AG10803 (cell line): ENCODE measurements around the gene ZNF678.

Source experiments
- DNase-seq: peaks from one replicate; pipeline ENCODE4 v3.0.0; 2010; ENCODE audit warnings: low read depth
- H3K4me3 ChIP-seq: 2 replicates; pipeline ENCODE4 v1.5.1; 2011; ENCODE audit warnings: mild to moderate bottlenecking, low read length, control low read depth
- TF ChIP-seq, protein P1 (sequence below): conservative IDR thresholded peaks from 2 replicates; pipeline ENCODE4 v1.5.1; 2011; ENCODE audit warnings: mild to moderate bottlenecking, low read length, control low read depth, inconsistent platforms

ZNF678 gene

DNA sequence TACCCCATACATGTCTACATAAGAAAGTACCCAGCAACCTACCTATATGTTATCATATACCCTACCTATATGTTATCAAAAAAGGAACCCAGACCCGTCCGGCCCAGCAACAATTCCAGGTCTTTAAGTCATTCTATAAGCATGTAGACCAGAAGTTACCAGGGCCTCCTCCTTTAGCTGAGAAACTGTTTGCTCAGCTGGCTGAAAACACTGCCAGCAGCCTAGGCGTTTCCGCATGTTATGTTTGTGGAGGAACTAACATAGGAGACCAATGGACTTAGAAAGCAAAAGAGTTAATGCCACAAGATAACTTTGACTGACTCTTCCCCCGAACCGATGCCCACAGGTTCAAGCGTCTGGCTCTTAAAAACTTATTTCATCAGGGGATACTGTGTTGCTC is 7.1 kb upstream of the ZNF678 start:
- H3K4me3 ChIP-seq, result no peak overlapping the region
- no peak for DNase-seq
- TF ChIP-seq, protein P1, sequence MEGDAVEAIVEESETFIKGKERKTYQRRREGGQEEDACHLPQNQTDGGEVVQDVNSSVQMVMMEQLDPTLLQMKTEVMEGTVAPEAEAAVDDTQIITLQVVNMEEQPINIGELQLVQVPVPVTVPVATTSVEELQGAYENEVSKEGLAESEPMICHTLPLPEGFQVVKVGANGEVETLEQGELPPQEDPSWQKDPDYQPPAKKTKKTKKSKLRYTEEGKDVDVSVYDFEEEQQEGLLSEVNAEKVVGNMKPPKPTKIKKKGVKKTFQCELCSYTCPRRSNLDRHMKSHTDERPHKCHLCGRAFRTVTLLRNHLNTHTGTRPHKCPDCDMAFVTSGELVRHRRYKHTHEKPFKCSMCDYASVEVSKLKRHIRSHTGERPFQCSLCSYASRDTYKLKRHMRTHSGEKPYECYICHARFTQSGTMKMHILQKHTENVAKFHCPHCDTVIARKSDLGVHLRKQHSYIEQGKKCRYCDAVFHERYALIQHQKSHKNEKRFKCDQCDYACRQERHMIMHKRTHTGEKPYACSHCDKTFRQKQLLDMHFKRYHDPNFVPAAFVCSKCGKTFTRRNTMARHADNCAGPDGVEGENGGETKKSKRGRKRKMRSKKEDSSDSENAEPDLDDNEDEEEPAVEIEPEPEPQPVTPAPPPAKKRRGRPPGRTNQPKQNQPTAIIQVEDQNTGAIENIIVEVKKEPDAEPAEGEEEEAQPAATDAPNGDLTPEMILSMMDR, result no peak

DNA sequence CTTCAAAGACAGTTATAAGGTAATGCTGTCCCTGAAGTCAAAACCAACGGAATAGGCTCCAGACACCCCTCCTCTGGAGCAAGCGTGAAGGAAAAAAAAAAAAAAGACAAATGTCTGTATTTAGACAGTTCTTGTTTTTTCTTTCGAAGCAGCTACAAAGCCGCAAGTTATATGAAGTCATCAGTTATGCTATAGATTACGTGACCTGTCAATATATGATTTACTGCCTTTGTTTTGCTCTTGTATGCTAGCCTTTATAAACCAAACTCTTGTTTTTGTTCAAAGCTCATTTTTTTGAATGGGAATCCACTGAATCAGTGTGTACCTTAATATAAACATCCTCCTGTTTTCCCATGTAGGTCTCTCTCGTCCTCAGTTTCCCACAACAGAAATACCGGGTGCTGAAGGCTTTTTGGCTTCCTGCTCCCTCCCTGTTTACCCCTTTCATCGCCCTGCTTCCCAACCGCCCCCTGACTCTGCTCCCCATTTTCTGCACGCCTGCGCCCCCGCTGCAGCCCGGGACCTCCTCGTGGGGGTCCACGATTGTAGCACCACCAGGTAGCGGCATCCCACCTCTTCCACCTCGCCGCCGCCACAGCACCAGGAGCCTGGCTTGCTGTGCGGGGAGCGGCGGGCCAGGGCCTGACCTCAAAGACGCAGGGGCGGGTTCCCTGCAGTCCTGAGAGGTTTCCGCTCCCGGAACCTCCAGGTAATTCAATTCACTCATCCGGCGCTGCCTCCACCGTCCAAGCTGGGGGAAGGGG is 5.2 kb upstream of the ZNF678 start:
- TF ChIP-seq, protein P1, result no peak
- no peak overlapping the region for H3K4me3 ChIP-seq
- no peak for DNase-seq

DNA sequence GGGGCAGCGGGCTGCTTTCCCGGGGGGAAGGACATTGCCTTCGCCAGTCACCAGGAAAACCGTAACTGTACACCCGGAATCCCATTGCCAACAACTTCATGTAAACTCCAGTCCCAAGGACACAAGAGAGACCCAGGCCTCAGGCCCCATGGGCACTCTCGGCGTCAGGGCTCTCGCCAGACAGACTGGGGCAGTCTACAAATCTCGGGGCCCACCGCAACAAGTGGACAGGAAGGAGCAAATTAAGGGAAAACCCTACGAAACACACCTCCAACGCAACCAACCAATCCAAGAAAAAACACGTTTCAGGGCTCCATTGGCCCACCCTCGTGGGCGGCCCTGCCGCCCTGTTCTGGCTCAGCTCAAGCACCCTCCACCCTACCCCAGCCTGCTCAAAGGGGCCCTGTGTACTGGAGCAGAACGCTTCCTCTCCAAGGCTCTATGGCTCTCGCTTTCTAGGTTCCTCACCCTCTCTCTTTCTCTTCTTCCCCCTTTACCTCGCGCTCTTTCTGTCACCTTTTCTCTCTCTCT is 4.6 kb upstream of the ZNF678 start:
- H3K4me3 ChIP-seq, result no peak overlapping the region
- TF ChIP-seq, protein P1, result no peak
- no peak for DNase-seq

DNA sequence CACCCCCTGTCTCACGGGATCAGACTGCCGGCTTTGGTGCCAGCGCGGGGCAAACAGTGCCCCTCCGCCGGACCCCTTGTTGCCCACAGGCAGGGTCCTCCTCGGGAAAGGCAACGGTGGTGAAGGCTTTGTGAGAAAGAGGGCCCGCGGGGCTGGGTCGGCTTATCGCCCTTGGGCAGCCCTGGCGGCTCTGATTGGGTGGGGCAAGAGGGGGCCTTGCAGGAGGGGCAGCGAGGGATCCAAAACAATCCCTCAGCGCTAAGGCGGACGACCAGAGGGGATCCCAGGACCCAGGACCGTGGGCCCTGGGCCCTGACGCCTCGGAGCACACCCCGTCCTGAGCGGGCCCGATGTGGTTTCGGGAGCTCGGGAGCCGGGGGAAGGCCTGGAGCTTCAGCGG is 3.9 kb upstream of the ZNF678 start:
- H3K4me3 ChIP-seq, result no peak overlapping the region
- no peak for DNase-seq
- TF ChIP-seq, protein P1, result no peak

DNA sequence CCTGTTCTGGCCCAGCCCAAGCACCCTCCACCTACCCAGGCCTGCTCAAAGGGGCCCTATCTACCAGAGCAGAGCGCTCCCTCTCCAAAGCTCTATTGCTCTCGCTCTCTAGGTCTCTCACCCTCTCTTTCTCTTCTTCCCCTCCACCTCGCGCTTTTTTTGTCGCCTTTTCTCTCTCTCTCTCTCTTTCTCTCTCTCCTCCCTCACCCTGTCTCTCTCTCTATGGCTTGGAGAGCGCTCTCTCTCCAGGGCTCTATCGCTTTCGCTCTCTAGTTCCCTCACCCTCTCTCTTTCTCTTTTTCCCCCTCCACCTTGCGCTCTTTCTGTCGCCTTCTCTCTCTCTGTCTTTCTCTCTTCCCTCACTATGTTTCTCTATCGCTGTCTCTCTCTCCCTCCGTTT is 3.4 kb upstream of the ZNF678 start:
- TF ChIP-seq, protein P1, result no peak
- no peak for DNase-seq
- no peak overlapping the region for H3K4me3 ChIP-seq

DNA sequence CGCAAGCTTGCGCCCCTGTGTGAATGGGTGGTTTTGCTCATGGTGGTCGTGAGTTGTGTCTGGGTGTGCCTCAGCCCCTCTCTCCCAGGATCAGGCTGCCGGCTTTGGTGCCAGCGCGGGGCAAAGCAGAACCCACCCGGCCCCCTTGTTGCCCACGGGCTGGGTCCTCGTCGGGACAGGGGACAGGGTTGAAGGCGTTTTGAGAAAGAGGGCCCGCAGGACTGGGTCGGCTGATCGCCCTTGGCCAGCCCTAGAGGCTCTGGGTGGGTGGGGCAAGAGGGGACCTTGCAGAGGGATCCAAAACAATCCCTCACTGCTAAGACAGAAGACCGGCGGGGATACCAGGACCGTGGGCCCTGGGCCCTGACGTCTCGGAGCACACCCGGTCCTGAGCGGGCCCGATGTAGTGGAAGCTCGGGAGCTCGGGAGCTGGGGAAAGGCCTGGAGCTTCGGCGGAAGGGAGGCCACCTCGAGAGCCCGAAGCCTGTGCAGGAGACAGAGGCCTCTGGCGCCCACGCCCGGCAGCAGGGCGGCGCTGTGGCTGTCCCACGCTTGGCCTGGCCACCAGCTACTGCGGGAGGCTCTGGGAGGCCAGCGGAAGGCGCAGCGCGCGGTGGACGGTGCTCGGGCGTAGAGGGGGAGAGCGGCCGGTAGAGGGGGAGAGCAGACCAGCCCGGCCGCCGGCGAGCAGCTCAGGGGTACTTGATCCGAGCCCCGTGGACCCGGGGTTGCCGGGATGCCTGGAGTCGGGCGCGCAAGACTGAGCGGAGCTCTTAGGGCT is 2.8 kb upstream of the ZNF678 start:
- TF ChIP-seq, protein P1, result no peak
- no peak overlapping the region for H3K4me3 ChIP-seq
- DNase-seq, result no peak
